Measurements from ENCODE around the gene NATD1. TPM values are rescaled to one million over a fixed set of nuclear protein-coding genes. Genes with fewer than 3 reads are reported as not detected.

NATD1 gene
- total RNA-seq, 4 donors from 2014 or later: 2.4 to 5.1 (median 3.2) TPM

- TF ChIP-seq CTCF (IDR thresholded peaks at IDR 0.05) (no peak), POLR2A (IDR thresholded peaks at IDR 0.05) (no peak)
Observed at GRCh38 chr17:21240369-21241055, 12.7 kb downstream of the NATD1 start.

GRCh38 chr17:21239680-21240368, 13.4 kb downstream of the NATD1 start:
- Histone ChIP-seq H3K36me3 (peaks cover 0 to 17% (median 0%) of the 10 kb centered on the region in 3 donors), H3K27ac (no peak overlapping the region), H3K4me3 (no peak overlapping the region), H3K9me3 (no peaks in the 10 kb centered on the region), H3K4me1 (peaks cover 0 to 9% (median 0%) of the 10 kb centered on the region in 3 donors), H3K27me3 (no peaks in the 10 kb centered on the region)
- DNase-seq: no peak
- intact Hi-C loops (cut with DNase I): no loop called here
- TF ChIP-seq CTCF (IDR thresholded peaks at IDR 0.05) (peak in 4 of 6 experiments; percentile 22 to 55 (median 38)), POLR2A (IDR thresholded peaks at IDR 0.05) (no peak)
- WGBS, 2 donors: 74 to 79% methylated on average over 5 to 8 of the region's 12 CpGs

More at GRCh38 chr17:21240369-21241055, 12.7 kb downstream of the NATD1 start:
- intact Hi-C loops (cut with DNase I): no loop called here
- H3K36me3 ChIP-seq: peaks cover 0 to 17% (median 0%) of the 10 kb centered on the region in 3 donors
- H3K9me3 ChIP-seq: no peaks in the 10 kb centered on the region
- H3K27ac ChIP-seq: no peak overlapping the region
- H3K27me3 ChIP-seq: no peaks in the 10 kb centered on the region
- WGBS, 2 donors: 65 to 68% methylated on average over 15 of the region's 25 CpGs
- peaks cover 0 to 9% (median 0%) of the 10 kb centered on the region in 3 donors for H3K4me1 ChIP-seq
- H3K4me3 ChIP-seq: no peak overlapping the region
- no peak for DNase-seq

- intact Hi-C loops (cut with DNase I): no loop called here
- no peaks in the 10 kb centered on the region for H3K27me3 ChIP-seq
- 64% methylated on average over 1 of the region's 1 CpG for WGBS, 2 donors
- H3K4me1 ChIP-seq: no peaks in the 10 kb centered on the region
- H3K27ac ChIP-seq: no peak overlapping the region
- TF ChIP-seq CTCF (IDR thresholded peaks at IDR 0.05): no peak
- no peak for TF ChIP-seq POLR2A (IDR thresholded peaks at IDR 0.05)
- H3K9me3 ChIP-seq: no peaks in the 10 kb centered on the region
- no peak for DNase-seq
- no peak overlapping the region for H3K4me3 ChIP-seq
- no peaks in the 10 kb centered on the region for H3K36me3 ChIP-seq
Observed at GRCh38 chr17:21235921-21236320, 17.3 kb downstream of the NATD1 start.

GRCh38 chr17:21233581-21234347, 19.4 kb downstream of the NATD1 start:
- WGBS, 2 donors: 43 to 53% methylated on average over 3 to 5 of the region's 7 CpGs
- no peak for DNase-seq
- Histone ChIP-seq H3K27me3 (no peaks in the 10 kb centered on the region), H3K4me1 (no peaks in the 10 kb centered on the region), H3K27ac (no peak overlapping the region), H3K9me3 (no peaks in the 10 kb centered on the region), H3K4me3 (no peak overlapping the region), H3K36me3 (no peaks in the 10 kb centered on the region)
- TF ChIP-seq CTCF (IDR thresholded peaks at IDR 0.05) (no peak), POLR2A (IDR thresholded peaks at IDR 0.05) (no peak)
- intact Hi-C loops (cut with DNase I): no loop called here
